Natural killer cell (primary cell): ENCODE data around the gene PNLIPRP3. TPM values are rescaled to one million over a fixed set of nuclear protein-coding genes. Genes with fewer than 3 reads are reported as not detected.
"Not testable (repeated sequence)": the region's sequence is repeated elsewhere in the genome, so short reads cannot be mapped to it uniquely, and the experiment has no call there.

ENCODE experiments used
- ATAC-seq, 3 donors: fragments of 150-1000 bp in 2 of 3; fragments of 200-7000 bp in 1 of 3; cut with Tn5 transposase; 1 replicate in 1 of 3; 2 replicates in 2 of 3; pipeline ENCODE4 v1.10.0; 2021; ENCODE audit warnings: mild to moderate bottlenecking in 2 of 3, moderate library complexity in 2 of 3
- DNase-seq, 2 donors: peaks; one replicate each; pipeline versions ENCODE4 v3.0.0 to v3.0.0-alpha.2; 2013 to 2021; ENCODE audit warnings: mixed read lengths in 1 of 2
- H3K27ac ChIP-seq: one replicate; pipeline ENCODE4 v1.5.1; 2013; ENCODE audit warnings: mild to moderate bottlenecking, low read length
- H3K27me3 ChIP-seq: one replicate; pipeline ENCODE4 v1.6.1; 2013; ENCODE audit warnings: low read length; ENCODE audit not compliant: control insufficient read depth, insufficient read depth
- H3K36me3 ChIP-seq: one replicate; pipeline ENCODE4 v1.6.1; 2013; ENCODE audit warnings: low read length; ENCODE audit not compliant: control insufficient read depth, insufficient read depth
- H3K4me1 ChIP-seq: one replicate; pipeline ENCODE4 v1.6.1; 2013; ENCODE audit warnings: low read length; ENCODE audit not compliant: control insufficient read depth, insufficient read depth
- H3K4me3 ChIP-seq: one replicate; pipeline ENCODE4 v1.5.1; 2013; ENCODE audit warnings: low read length
- H3K9me3 ChIP-seq: one replicate; pipeline ENCODE4 v1.6.1; 2013; ENCODE audit warnings: low read length; ENCODE audit not compliant: control insufficient read depth, insufficient read depth
- H3K27ac Mint-ChIP-seq, 2 donors: one replicate each; pipeline ENCODE4 v1.8.0; 2022; ENCODE audit warnings: mild to moderate bottlenecking in 2 of 2, mixed read lengths in 2 of 2, moderate library complexity in 1 of 2
- H3K27me3 Mint-ChIP-seq, 2 donors: one replicate each; pipeline ENCODE4 v1.8.0; 2022; ENCODE audit warnings: low read depth in 2 of 2, mixed read lengths in 2 of 2
- H3K36me3 Mint-ChIP-seq: one replicate; pipeline ENCODE4 v1.8.0; 2022; ENCODE audit warnings: mixed read lengths
- H3K4me1 Mint-ChIP-seq, 2 donors: one replicate each; pipeline ENCODE4 v1.8.0; 2022; ENCODE audit warnings: mixed read lengths in 2 of 2
- H3K4me3 Mint-ChIP-seq: one replicate; pipeline ENCODE4 v1.8.0; 2022; ENCODE audit warnings: mild to moderate bottlenecking, moderate library complexity, mixed read lengths
- H3K9me3 Mint-ChIP-seq, 2 donors: one replicate each; pipeline ENCODE4 v1.8.0; 2022; ENCODE audit warnings: mixed read lengths in 2 of 2
- WGBS: methylation state at CpG from one replicate; pipeline ENCODE4 v1.1.7; 2013; ENCODE audit warnings: missing lambda C conversion rate; ENCODE audit not compliant: insufficient coverage; 5-methylcytosine and 5-hydroxymethylcytosine counted together
- intact Hi-C: fragments of 100-400 bp; cut with micrococcal nuclease; formaldehyde crosslinking; loops from one replicate; pipeline ENCODE4 v1.14.2; 2022
- total RNA-seq, 4 donors: library from RNA; stranded (reverse); fragments of 120-200 nt in 1 of 4; gene quantifications; one replicate each; pipeline versions ENCODE4 v1.2.3 to v1.2.4, GENCODE V29; 2013 to 2022
- TF ChIP-seq, protein P1 (sequence below): fragments of 200-600 bp; IDR thresholded peaks from one replicate; pipeline ENCODE4 v1.8.0; 2022; ENCODE audit warnings: antibody characterized with exemption

The PNLIPRP3 gene
- total RNA-seq, 3 donors from 2014 or later (not counting 1 experiment from before 2014, with no cell fraction given), result not detected

DNA sequence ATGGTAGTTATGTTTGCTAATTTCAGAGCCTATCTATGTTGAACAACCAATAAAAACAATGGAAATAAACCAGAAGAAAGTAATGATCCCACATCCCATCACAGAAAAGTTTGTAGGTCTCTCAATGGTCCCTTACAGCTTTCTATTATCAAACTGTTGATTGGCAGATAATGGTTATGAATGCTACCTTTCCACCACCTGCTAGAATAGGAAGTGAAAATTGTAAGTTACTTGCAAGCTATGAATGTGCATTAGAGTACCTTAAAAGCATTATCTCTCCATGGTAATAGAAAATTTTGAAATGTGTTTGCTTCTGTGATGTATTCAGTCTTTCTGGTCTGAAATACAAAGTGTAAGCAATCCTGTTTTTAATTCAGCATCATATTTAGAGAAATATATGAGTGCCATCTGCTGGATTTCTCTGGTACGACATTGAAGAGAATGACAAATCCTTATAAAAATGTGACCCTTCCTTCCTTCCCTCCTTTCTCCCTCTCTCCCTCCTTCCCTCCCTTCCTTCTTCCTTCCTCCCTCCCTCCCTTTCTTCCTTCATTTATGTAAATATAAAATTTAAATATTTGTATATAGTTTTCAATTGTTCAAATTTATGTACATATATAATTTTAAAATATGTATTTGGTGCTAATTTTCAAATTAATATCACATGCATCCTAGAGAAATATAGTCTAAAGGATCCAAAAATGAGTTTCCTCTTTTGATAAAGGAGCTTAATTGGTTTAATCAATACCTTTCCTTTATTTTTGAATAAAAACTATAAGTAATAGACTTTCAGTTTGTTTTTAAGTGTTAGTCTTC lies 41.4 kb upstream of the PNLIPRP3 start:
- H3K4me3 ChIP-seq, result no peak overlapping the region
- Mint-ChIP-seq H3K4me1 (no peaks in the 10 kb centered on the region), H3K4me3 (no peak overlapping the region), H3K36me3 (no peaks in the 10 kb centered on the region), H3K27me3 (no peaks in the 10 kb centered on the region), H3K9me3 (no peaks in the 10 kb centered on the region), H3K27ac (no peak overlapping the region)
- ATAC-seq (no peak), DNase-seq (peak in 1 of 2 donors; percentile 28)
- H3K27me3 ChIP-seq, result no peaks in the 10 kb centered on the region
- intact Hi-C loops, result no loop called here
- H3K9me3 ChIP-seq, result no peaks in the 10 kb centered on the region
- TF ChIP-seq, protein P1, sequence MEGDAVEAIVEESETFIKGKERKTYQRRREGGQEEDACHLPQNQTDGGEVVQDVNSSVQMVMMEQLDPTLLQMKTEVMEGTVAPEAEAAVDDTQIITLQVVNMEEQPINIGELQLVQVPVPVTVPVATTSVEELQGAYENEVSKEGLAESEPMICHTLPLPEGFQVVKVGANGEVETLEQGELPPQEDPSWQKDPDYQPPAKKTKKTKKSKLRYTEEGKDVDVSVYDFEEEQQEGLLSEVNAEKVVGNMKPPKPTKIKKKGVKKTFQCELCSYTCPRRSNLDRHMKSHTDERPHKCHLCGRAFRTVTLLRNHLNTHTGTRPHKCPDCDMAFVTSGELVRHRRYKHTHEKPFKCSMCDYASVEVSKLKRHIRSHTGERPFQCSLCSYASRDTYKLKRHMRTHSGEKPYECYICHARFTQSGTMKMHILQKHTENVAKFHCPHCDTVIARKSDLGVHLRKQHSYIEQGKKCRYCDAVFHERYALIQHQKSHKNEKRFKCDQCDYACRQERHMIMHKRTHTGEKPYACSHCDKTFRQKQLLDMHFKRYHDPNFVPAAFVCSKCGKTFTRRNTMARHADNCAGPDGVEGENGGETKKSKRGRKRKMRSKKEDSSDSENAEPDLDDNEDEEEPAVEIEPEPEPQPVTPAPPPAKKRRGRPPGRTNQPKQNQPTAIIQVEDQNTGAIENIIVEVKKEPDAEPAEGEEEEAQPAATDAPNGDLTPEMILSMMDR, result peak; percentile 30
- 10% methylated on average over 1 of the region's 1 CpG for WGBS
- H3K36me3 ChIP-seq, result no peaks in the 10 kb centered on the region
- H3K4me1 ChIP-seq, result no peaks in the 10 kb centered on the region
- H3K27ac ChIP-seq, result no peak overlapping the region

DNA sequence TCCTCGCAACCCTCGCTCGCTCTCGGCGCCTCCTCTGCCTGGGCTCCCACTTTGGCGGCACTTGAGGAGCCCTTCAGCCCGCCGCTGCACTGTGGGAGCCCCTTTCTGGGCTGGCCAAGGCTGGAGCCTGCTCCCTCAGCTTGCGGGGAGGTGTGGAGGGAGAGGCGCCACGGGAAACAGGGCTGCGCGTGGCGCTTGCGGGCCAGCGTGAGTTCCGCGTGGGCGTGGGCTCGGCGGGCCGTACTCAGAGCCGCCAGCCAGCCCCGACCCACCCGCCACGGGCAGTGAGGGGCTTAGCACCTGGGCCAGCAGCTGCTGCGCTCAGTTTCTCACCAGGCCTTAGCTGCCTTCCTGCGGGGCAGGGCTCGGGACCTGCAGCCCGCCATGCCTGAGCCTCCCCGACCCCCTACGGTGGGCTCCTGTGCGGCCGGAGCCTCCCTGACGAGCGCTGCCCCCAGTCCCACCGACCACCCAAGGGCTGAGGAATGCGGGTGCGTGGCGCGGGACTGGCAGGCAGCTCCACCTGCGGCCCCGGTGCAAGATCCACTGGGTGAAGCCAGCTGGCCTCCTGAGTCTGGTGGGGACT lies 34.3 kb upstream of the PNLIPRP3 start:
- H3K27me3 Mint-ChIP-seq, H3K27ac ChIP-seq, H3K27me3 ChIP-seq, H3K4me1 Mint-ChIP-seq, H3K36me3 Mint-ChIP-seq, ATAC-seq, H3K9me3 ChIP-seq, H3K9me3 Mint-ChIP-seq, H3K4me1 ChIP-seq, H3K27ac Mint-ChIP-seq, DNase-seq, H3K4me3 Mint-ChIP-seq, intact Hi-C loops, H3K36me3 ChIP-seq, H3K4me3 ChIP-seq: not testable (repeated sequence)
- whole genome bisulfite sequencing, result 94% methylated on average over 43 of the region's 43 CpGs

DNA sequence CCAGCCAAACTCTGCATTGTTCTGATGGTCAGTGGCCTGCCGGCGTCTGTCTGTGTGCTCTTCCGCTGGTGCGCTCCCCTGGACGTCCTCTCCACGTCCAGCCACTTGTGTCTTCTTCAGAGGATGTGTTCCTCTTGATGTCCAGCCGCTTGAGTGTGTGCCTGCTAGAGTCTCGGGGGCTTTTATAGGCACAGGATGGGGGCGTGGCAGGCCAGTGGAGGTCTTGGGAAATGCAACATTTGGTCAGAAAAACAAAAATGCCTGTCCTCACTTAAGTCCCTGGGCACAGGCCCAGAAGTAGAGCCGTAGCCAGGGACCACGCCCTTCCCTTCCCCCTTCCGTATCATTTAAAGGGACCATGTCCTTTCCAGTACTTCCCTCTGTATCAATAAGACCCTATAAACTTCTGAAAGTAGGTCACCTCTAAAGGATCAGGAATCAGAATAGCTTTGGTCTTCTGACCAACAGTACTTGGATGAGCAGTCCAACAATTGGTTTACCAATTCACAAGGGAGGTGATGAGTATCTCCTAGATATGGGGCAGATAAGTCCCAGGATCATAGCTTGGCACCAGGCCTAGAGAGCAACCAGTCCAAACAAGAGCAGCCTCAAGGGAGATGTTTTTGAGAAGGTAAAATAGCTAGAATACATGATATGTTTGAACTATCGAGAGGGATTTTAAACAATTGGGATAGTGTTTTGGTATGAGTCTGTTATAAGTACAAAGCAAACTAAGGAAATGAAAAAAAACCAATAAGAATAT lies 32.2 kb upstream of the PNLIPRP3 start:
- no peaks in the 10 kb centered on the region for H3K36me3 Mint-ChIP-seq
- TF ChIP-seq, protein P1, result no peak
- H3K27me3 Mint-ChIP-seq, result no peaks in the 10 kb centered on the region
- H3K9me3 ChIP-seq, result no peaks in the 10 kb centered on the region
- WGBS, result 87% methylated on average over 13 of the region's 13 CpGs
- no peak overlapping the region for H3K27ac Mint-ChIP-seq
- no peaks in the 10 kb centered on the region for H3K4me1 Mint-ChIP-seq
- H3K9me3 Mint-ChIP-seq, result peaks cover 2% of the 10 kb centered on the region in 2 donors
- no peak overlapping the region for H3K4me3 Mint-ChIP-seq
- DNase-seq (no peak), ATAC-seq (no peak)
- H3K27me3 ChIP-seq, result no peaks in the 10 kb centered on the region
- no peaks in the 10 kb centered on the region for H3K4me1 ChIP-seq
- no peaks in the 10 kb centered on the region for H3K36me3 ChIP-seq
- no peak overlapping the region for H3K27ac ChIP-seq
- intact Hi-C loops, result no loop called here
- no peak overlapping the region for H3K4me3 ChIP-seq

DNA sequence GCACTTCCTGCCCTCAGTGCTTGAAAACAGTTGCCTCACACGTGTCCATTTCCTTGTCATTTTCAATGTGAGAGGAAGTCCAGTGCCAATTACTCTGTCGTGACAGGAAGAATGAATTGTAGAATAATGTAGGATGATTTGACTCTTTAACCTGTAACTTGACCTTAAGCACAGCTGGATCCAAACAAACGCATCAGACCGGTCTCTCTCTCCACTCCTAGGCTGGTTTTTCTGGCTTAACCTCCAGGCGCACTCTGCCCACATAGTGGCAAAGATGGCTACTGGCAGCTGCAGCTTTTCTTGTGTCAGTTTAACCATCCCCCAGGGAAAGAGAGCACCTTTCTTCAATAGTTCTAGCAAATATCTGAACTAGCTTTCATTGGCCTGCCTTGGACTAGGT lies 29.4 kb upstream of the PNLIPRP3 start:
- intact Hi-C loops, result no loop called here
- WGBS, result 50% methylated on average over 5 of the region's 5 CpGs

More for the DNA sequence above, 29.4 kb upstream of the PNLIPRP3 start:
- ATAC-seq (no peak), DNase-seq (no peak)
- H3K27me3 ChIP-seq, result no peaks in the 10 kb centered on the region
- no peak overlapping the region for H3K27ac ChIP-seq
- no peak overlapping the region for H3K4me3 ChIP-seq
- Mint-ChIP-seq H3K4me1 (no peaks in the 10 kb centered on the region), H3K27me3 (no peaks in the 10 kb centered on the region), H3K9me3 (peaks cover 2 to 5% of the 10 kb centered on the region in 2 donors), H3K36me3 (no peaks in the 10 kb centered on the region), H3K4me3 (no peak overlapping the region), H3K27ac (no peak overlapping the region)
- H3K9me3 ChIP-seq, result no peaks in the 10 kb centered on the region
- TF ChIP-seq, protein P1, result no peak
- no peaks in the 10 kb centered on the region for H3K4me1 ChIP-seq
- no peaks in the 10 kb centered on the region for H3K36me3 ChIP-seq
